GM12873 (cell line): Measurements from ENCODE around the gene SLC5A6.

Source experiments
- CTCF ChIP-seq: IDR thresholded peaks from 2 replicates; pipeline ENCODE4 v1.5.1; 2012; ENCODE audit warnings: low read depth, mild to moderate bottlenecking, moderate library complexity, low read length, control low read depth; ENCODE audit not compliant: insufficient read depth; ENCODE audit errors: missing control alignments

Gene SLC5A6

GRCh38 chr2:27236136-27236535 lies 24.1 kb upstream of the SLC5A6 start:
- no peak for TF ChIP-seq CTCF

GRCh38 chr2:27233341-27233740 lies 21.3 kb upstream of the SLC5A6 start:
- no peak for TF ChIP-seq CTCF

GRCh38 chr2:27231921-27232320 lies 19.9 kb upstream of the SLC5A6 start:
- no peak for TF ChIP-seq CTCF

GRCh38 chr2:27227501-27227900 lies 15.4 kb upstream of the SLC5A6 start:
- no peak for TF ChIP-seq CTCF

- no peak for TF ChIP-seq CTCF
Measured at GRCh38 chr2:27225526-27225925, 13.5 kb upstream of the SLC5A6 start.

- TF ChIP-seq CTCF = no peak
Measured at GRCh38 chr2:27223416-27223815, 11.3 kb upstream of the SLC5A6 start.

GRCh38 chr2:27222407-27222806 lies 10.3 kb upstream of the SLC5A6 start:
- TF ChIP-seq CTCF = no peak
